HG03457 (cell line): ENCODE measurements around the gene ZNF701.
"Not testable (repeated sequence)": the region's sequence is repeated elsewhere in the genome, so short reads cannot be mapped to it uniquely, and the experiment has no call there.

Source experiments
- ATAC-seq: cut with Tn5 transposase; IDR thresholded peaks from one replicate; pipeline ENCODE4 v1.9.1; 2021; ENCODE audit warnings: moderate number of reproducible peaks; ENCODE audit not compliant: unreplicated experiment

The ZNF701 gene

GRCh38 chr19:52566121-52566520 lies 4.0 kb upstream of the ZNF701 start:
- ATAC-seq, result no peak

GRCh38 chr19:52566588-52566987 lies 3.5 kb upstream of the ZNF701 start:
- no peak for ATAC-seq

GRCh38 chr19:52567921-52568320 lies 2.2 kb upstream of the ZNF701 start:
- no peak for ATAC-seq

- ATAC-seq, result not testable (repeated sequence)
Observed at GRCh38 chr19:52569638-52569999, 468 bp upstream of the ZNF701 start.

GRCh38 chr19:52584736-52585440 lies 14.8 kb downstream of the ZNF701 start:
- ATAC-seq, result no peak

GRCh38 chr19:52585604-52586003 lies 15.5 kb downstream of the ZNF701 start:
- ATAC-seq, result no peak

GRCh38 chr19:52590728-52591127 lies 20.6 kb downstream of the ZNF701 start:
- no peak for ATAC-seq

- no peak for ATAC-seq
Observed at GRCh38 chr19:52592301-52592700, 22.2 kb downstream of the ZNF701 start.

- not testable (repeated sequence) for ATAC-seq
Observed at GRCh38 chr19:52593441-52593840, 23.4 kb downstream of the ZNF701 start.

GRCh38 chr19:52599241-52599640 lies 29.2 kb downstream of the ZNF701 start:
- ATAC-seq, result no peak

- no peak for ATAC-seq
Observed at GRCh38 chr19:52600639-52601024, 30.5 kb downstream of the ZNF701 start.

- peak; percentile 77 for ATAC-seq
Observed at GRCh38 chr19:52601025-52601973, 31.2 kb downstream of the ZNF701 start.

GRCh38 chr19:52601974-52602366 lies 31.9 kb downstream of the ZNF701 start:
- not testable (repeated sequence) for ATAC-seq

GRCh38 chr19:52602941-52603340 lies 32.9 kb downstream of the ZNF701 start:
- ATAC-seq, result no peak

GRCh38 chr19:52603558-52604207 lies 33.6 kb downstream of the ZNF701 start:
- no peak for ATAC-seq

GRCh38 chr19:52613299-52613906 lies 43.3 kb downstream of the ZNF701 start:
- ATAC-seq, result no peak

GRCh38 chr19:52621376-52621775 lies 51.3 kb downstream of the ZNF701 start:
- no peak for ATAC-seq

- no peak for ATAC-seq
Observed at GRCh38 chr19:52622261-52622660, 52.2 kb downstream of the ZNF701 start.

- ATAC-seq, result no peak
Observed at GRCh38 chr19:52626915-52627314, 56.8 kb downstream of the ZNF701 start.

GRCh38 chr19:52627441-52627840 lies 57.4 kb downstream of the ZNF701 start:
- not testable (repeated sequence) for ATAC-seq
